Thyroid gland (tissue), 4 donors: ENCODE measurements around the gene OR7C1. TPM values are rescaled to one million over a fixed set of nuclear protein-coding genes. Genes with fewer than 3 reads are reported as not detected.
"Not testable (repeated sequence)": the region's sequence is repeated elsewhere in the genome, so short reads cannot be mapped to it uniquely, and the experiment has no call there.

Source experiments
- DNase-seq, 2 donors: peaks; one replicate each; pipeline ENCODE4 v3.0.0-alpha.2; 2019
- H3K27ac ChIP-seq, 3 donors: fragments of 200-600 bp; sonication (generic); 1 replicate in 2 of 3; 2 replicates in 1 of 3; pipeline ENCODE4 v1.5.1; 2016 to 2019; ENCODE audit warnings: mild to moderate bottlenecking in 1 of 3, moderate library complexity in 1 of 3
- H3K27me3 ChIP-seq: fragments of 200-600 bp; sonication (generic); one replicate; pipeline ENCODE4 v1.5.1; 2019
- H3K36me3 ChIP-seq, 2 donors: fragments of 200-600 bp; sonication (generic); one replicate each; pipeline ENCODE4 v1.5.1; 2016 to 2019
- H3K4me1 ChIP-seq, 2 donors: fragments of 200-600 bp; sonication (generic); one replicate each; pipeline ENCODE4 v1.5.1; 2017 to 2019
- H3K4me3 ChIP-seq, 3 donors: fragments of 200-600 bp; sonication (generic); replicated peaks in 1 of 3; 1 replicate in 2 of 3; 2 replicates in 1 of 3; pipeline ENCODE4 v1.5.1; 2016; ENCODE audit warnings: mild to moderate bottlenecking in 1 of 3
- H3K9me3 ChIP-seq: fragments of 200-600 bp; sonication (generic); one replicate; pipeline ENCODE4 v1.5.1; 2017
- POLR2A ChIP-seq, 2 donors: fragments of 450-650 bp; IDR thresholded peaks; one replicate each; pipeline ENCODE4 v1.6.1; 2017; ENCODE audit warnings: antibody characterized with exemption in 2 of 2, mild to moderate bottlenecking in 2 of 2, moderate library complexity in 1 of 2
- WGBS, 2 donors: methylation state at CpG; one replicate each; pipeline ENCODE4 v1.1.5; 2017; 5-methylcytosine and 5-hydroxymethylcytosine counted together
- intact Hi-C: fragments of 100-400 bp; cut with DNase I; formaldehyde crosslinking; loops from one replicate; pipeline ENCODE4 v1.15.1; 2023
- total RNA-seq, 4 donors: library from RNA; depleted of rRNA; stranded (reverse); fragments of >200 nt; gene quantifications; one replicate each; pipeline ENCODE4 v1.2.3, GENCODE V29; 2016
- TF ChIP-seq, protein P1 (sequence below), 6 experiments: fragments of 200-600 bp in 3 of 6; fragments of 450-650 bp in 3 of 6; sonication (generic) in 3 of 6; IDR thresholded peaks; one replicate each; pipeline ENCODE4 v1.5.1; 2016 to 2019; ENCODE audit warnings: antibody characterized with exemption in 6 of 6, mild to moderate bottlenecking in 2 of 6, inconsistent platforms in 1 of 6, moderate library complexity in 1 of 6

OR7C1 gene
- total RNA-seq, 4 donors from 2014 or later: under 0.01 TPM; not detected in 3

- intact Hi-C loops: no loop called here
- no peak for TF ChIP-seq POLR2A (IDR thresholded peaks at IDR 0.05)
- TF ChIP-seq, protein P1, sequence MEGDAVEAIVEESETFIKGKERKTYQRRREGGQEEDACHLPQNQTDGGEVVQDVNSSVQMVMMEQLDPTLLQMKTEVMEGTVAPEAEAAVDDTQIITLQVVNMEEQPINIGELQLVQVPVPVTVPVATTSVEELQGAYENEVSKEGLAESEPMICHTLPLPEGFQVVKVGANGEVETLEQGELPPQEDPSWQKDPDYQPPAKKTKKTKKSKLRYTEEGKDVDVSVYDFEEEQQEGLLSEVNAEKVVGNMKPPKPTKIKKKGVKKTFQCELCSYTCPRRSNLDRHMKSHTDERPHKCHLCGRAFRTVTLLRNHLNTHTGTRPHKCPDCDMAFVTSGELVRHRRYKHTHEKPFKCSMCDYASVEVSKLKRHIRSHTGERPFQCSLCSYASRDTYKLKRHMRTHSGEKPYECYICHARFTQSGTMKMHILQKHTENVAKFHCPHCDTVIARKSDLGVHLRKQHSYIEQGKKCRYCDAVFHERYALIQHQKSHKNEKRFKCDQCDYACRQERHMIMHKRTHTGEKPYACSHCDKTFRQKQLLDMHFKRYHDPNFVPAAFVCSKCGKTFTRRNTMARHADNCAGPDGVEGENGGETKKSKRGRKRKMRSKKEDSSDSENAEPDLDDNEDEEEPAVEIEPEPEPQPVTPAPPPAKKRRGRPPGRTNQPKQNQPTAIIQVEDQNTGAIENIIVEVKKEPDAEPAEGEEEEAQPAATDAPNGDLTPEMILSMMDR (IDR thresholded peaks at IDR 0.05): no peak
- no peak overlapping the region for H3K4me3 ChIP-seq
- H3K27ac ChIP-seq: no peak overlapping the region
- no peak for DNase-seq
- 92% methylated on average over 2 of the region's 2 CpGs; no CpG with 5 or more reads in 1 of the 2 donors for WGBS, 2 donors
- no peaks in the 10 kb centered on the region for H3K36me3 ChIP-seq
- no peaks in the 10 kb centered on the region for H3K27me3 ChIP-seq
- H3K4me1 ChIP-seq: no peaks in the 10 kb centered on the region
- no peaks in the 10 kb centered on the region for H3K9me3 ChIP-seq
Measured at GRCh38 chr19:14768001-14768400, 67.0 kb downstream of the OR7C1 start.

GRCh38 chr19:14767466-14767971 is 67.5 kb downstream of the OR7C1 start:
- Histone ChIP-seq H3K36me3 (no peaks in the 10 kb centered on the region), H3K27ac (no peak overlapping the region), H3K9me3 (no peaks in the 10 kb centered on the region), H3K27me3 (no peaks in the 10 kb centered on the region), H3K4me1 (no peaks in the 10 kb centered on the region), H3K4me3 (no peak overlapping the region)
- no peak for DNase-seq
- intact Hi-C loops: no loop called here
- no peak for TF ChIP-seq POLR2A (IDR thresholded peaks at IDR 0.05)
- WGBS, 2 donors: 86 to 90% methylated on average over 2 of the region's 2 CpGs

DNA sequence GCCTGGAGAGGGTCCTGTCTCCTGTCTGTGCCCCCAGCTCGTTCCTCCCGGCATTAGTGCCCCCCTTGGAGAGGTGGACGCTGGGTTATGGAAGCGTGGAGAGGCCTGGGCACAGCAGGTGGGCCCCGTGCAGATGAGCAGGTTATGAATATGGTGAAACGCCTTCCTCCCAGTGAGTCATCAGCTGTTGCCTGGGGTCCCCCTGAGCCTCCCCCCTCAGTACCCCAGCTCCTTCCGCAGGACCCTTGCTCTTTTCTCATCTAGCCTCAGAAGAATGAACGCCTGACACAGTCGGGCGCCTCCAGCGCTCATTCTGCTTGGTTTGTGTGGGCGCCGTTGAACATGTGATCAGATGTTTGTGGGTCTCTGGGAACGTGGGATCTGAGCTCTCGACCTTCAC is 69.1 kb downstream of the OR7C1 start:
- H3K27me3 ChIP-seq, H3K27ac ChIP-seq, DNase-seq, H3K4me3 ChIP-seq, H3K4me1 ChIP-seq, H3K9me3 ChIP-seq, intact Hi-C loops, H3K36me3 ChIP-seq: not testable (repeated sequence)
- 60 to 87% methylated on average over 4 to 12 of the region's 15 CpGs for WGBS, 2 donors

DNA sequence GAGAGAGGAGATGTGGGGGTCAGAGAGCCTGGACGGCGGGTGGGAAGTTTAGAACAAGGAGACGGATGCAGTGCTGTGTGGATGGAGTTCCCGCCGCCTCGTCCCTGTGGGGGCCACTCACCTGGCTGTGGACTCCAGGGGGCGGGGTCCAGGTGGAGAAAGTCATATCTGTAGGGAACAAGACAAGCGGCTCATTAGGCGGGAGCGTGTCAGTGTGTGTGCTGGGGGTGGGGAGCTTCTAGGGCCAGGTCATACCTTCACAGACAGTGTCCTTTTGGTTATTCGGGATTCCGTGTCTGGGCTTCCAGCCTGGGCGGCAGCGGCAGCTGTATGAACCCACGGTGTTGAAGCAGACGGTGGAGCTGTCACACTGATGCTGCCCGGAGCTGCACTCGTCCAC is 69.6 kb downstream of the OR7C1 start:
- intact Hi-C loops, H3K36me3 ChIP-seq, H3K27ac ChIP-seq, H3K4me3 ChIP-seq, H3K9me3 ChIP-seq, H3K4me1 ChIP-seq, H3K27me3 ChIP-seq, DNase-seq: not testable (repeated sequence)
- 81 to 92% methylated on average over 12 of the region's 18 CpGs for WGBS, 2 donors

- no peak overlapping the region for H3K4me3 ChIP-seq
- intact Hi-C loops: no loop called here
- no peak for TF ChIP-seq POLR2A (IDR thresholded peaks at IDR 0.05)
- TF ChIP-seq, protein P1 (IDR thresholded peaks at IDR 0.05): no peak
- no peaks in the 10 kb centered on the region for H3K4me1 ChIP-seq
- H3K27me3 ChIP-seq: no peaks in the 10 kb centered on the region
- H3K9me3 ChIP-seq: no peaks in the 10 kb centered on the region
- H3K27ac ChIP-seq: no peak overlapping the region
- 81 to 92% methylated on average over 9 of the region's 9 CpGs for WGBS, 2 donors
- no peaks in the 10 kb centered on the region for H3K36me3 ChIP-seq
- DNase-seq: no peak
Measured at GRCh38 chr19:14764401-14764800, 70.6 kb downstream of the OR7C1 start.

DNA sequence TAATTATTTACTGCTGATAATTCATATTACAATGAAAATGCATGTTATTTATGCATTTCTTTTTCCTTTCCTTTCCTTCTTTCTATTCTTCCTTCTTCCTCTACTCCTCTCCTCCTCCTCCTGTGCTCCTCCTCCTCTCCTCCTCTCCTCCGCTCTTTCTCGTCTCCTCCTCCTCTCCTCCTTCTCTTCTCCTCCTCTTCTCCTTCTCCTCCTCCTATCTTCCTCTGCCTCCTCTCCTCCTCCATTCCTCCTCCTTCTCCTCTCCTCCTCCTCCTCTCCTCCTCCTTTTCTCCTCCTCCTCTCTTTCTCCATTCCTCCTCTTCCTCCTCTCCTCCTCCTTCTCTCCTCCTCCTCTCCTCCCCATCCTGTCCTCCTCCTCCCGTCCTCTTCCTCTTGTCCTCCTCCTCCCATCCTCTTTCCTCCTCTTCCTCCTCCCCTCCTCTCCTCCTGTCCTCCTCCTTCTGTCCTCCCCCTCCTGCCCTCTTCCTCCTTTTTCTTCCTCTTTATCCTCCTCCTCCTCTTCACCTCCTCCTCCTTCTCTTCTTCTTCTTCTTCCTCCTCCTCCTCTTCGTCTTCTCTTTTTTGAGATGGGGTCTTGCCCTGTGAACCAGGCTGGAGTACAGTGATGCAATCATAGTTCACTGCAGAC is 71.4 kb downstream of the OR7C1 start:
- TF ChIP-seq, protein P1 (IDR thresholded peaks at IDR 0.05): no peak
- TF ChIP-seq POLR2A (IDR thresholded peaks at IDR 0.05): no peak
- intact Hi-C loops: no loop called here
- 74 to 75% methylated on average over 4 of the region's 4 CpGs for WGBS, 2 donors

More for the DNA sequence above, 71.4 kb downstream of the OR7C1 start:
- H3K27me3 ChIP-seq: no peaks in the 10 kb centered on the region
- no peaks in the 10 kb centered on the region for H3K9me3 ChIP-seq
- H3K4me1 ChIP-seq: no peaks in the 10 kb centered on the region
- no peak overlapping the region for H3K4me3 ChIP-seq
- no peaks in the 10 kb centered on the region for H3K36me3 ChIP-seq
- no peak for DNase-seq
- H3K27ac ChIP-seq: no peak overlapping the region
